Stimulated activated CD4-positive, alpha-beta T cell treated with anti-CD3 and anti-CD28 coated beads, Interleukin-2, amount 100 ng/mL, for 4 hours (primary cell): ENCODE results near the gene BHLHA9.
"Not testable (repeated sequence)": the region's sequence is repeated elsewhere in the genome, so short reads cannot be mapped to it uniquely, and the experiment has no call there.

Experiments
- DNase-seq: peaks from one replicate; pipeline ENCODE4 v3.0.0-alpha.2; 2020; ENCODE audit warnings: low read depth

The BHLHA9 gene

GRCh38 chr17:1301546-1301945, 31.3 kb downstream of the BHLHA9 start:
- DNase-seq: no peak

GRCh38 chr17:1302761-1303160, 32.5 kb downstream of the BHLHA9 start:
- DNase-seq: no peak

GRCh38 chr17:1304522-1304921, 34.3 kb downstream of the BHLHA9 start:
- no peak for DNase-seq

- no peak for DNase-seq
Observed at GRCh38 chr17:1304962-1305563, 34.8 kb downstream of the BHLHA9 start.

- not testable (repeated sequence) for DNase-seq
Observed at GRCh38 chr17:1307829-1308228, 37.6 kb downstream of the BHLHA9 start.

- DNase-seq: no peak
Observed at GRCh38 chr17:1312261-1312870, 42.1 kb downstream of the BHLHA9 start.

- DNase-seq: no peak
Observed at GRCh38 chr17:1313270-1314005, 43.2 kb downstream of the BHLHA9 start.

GRCh38 chr17:1315409-1315808, 45.2 kb downstream of the BHLHA9 start:
- DNase-seq: no peak

- DNase-seq: no peak
Observed at GRCh38 chr17:1315891-1316403, 45.7 kb downstream of the BHLHA9 start.
